A549 (cell line): ENCODE measurements around the gene MLYCD.

ENCODE experiments used
- POLR2A ChIP-seq: IDR thresholded peaks from 2 replicates; pipeline ENCODE4 v1.6.1; 2012; ENCODE audit warnings: mild to moderate bottlenecking, low read length
- TF ChIP-seq, protein P1 (sequence below): fragments of >200 bp; sonication (Bioruptor Twin); formaldehyde crosslinking; IDR thresholded peaks from 3 replicates; pipeline ENCODE4 v1.5.1; 2016

DNA sequence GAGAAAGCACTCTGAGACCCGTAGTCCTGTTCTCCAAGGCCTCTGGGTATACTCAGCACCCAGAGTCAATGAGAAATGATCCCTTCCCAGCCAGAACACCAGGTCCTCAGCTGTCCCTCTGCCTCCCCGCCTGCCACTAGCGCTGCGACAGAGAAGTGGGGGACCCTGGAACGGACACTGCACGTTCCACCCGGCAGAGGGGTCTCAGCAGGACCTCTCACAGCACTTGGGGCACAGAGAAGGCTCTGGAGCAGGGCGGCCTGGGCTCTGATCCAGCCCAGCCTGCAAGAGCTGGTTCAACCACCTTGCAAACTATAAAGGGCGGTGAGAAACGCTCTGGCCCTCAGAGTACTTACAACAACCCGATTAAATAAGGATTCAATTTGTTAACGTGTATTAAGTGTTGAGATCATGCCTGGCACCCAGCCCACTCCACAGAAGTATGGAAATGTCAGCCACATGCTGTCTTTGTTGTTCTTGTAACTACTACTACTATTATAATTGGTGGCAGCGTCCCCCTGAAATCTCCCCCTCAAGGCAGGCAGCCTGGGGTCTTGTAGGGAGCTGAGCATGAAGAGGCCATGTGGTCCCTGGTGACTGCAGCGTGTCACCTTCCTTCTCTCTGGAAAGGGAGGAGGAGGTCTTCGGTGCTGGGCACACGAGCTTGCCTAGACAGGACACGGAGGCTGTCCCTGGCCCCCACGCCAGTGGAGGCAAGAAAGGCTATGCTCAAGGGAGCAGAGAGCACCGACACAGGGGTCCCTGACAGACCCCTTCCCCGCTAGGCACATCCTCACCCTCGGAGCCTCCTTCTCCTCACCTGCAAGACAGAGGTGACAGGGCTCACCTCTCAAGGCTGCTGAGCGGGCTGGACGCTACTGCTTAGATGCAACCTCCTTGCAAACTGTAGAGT lies 56.6 kb downstream of the MLYCD start:
- TF ChIP-seq POLR2A, result no peak
- TF ChIP-seq, protein P1, sequence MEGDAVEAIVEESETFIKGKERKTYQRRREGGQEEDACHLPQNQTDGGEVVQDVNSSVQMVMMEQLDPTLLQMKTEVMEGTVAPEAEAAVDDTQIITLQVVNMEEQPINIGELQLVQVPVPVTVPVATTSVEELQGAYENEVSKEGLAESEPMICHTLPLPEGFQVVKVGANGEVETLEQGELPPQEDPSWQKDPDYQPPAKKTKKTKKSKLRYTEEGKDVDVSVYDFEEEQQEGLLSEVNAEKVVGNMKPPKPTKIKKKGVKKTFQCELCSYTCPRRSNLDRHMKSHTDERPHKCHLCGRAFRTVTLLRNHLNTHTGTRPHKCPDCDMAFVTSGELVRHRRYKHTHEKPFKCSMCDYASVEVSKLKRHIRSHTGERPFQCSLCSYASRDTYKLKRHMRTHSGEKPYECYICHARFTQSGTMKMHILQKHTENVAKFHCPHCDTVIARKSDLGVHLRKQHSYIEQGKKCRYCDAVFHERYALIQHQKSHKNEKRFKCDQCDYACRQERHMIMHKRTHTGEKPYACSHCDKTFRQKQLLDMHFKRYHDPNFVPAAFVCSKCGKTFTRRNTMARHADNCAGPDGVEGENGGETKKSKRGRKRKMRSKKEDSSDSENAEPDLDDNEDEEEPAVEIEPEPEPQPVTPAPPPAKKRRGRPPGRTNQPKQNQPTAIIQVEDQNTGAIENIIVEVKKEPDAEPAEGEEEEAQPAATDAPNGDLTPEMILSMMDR, result no peak
